Lower lobe of right lung (tissue), 2 donors: ENCODE data around the gene EIF2S1. TPM values are rescaled to one million over a fixed set of nuclear protein-coding genes. Genes with fewer than 3 reads are reported as not detected.

ENCODE experiments used
- ATAC-seq, 2 donors: fragments of 200-7000 bp; cut with Tn5 transposase; one replicate each; pipeline ENCODE4 v1.9.1; 2020 to 2022; ENCODE audit warnings: mild to moderate bottlenecking in 2 of 2, moderate library complexity in 2 of 2
- DNase-seq: peaks from one replicate; pipeline ENCODE4 v3.0.0-alpha.2; 2020
- H3K27ac ChIP-seq: fragments of 200-600 bp; one replicate; pipeline ENCODE4 v1.8.0; 2022
- H3K27me3 ChIP-seq: fragments of 200-600 bp; one replicate; pipeline ENCODE4 v1.8.0; 2022; ENCODE audit warnings: low read depth
- H3K36me3 ChIP-seq: fragments of 200-600 bp; one replicate; pipeline ENCODE4 v1.8.0; 2022; ENCODE audit warnings: mild to moderate bottlenecking
- H3K4me1 ChIP-seq: fragments of 200-600 bp; one replicate; pipeline ENCODE4 v1.8.0; 2022
- H3K4me3 ChIP-seq: fragments of 200-600 bp; one replicate; pipeline ENCODE4 v1.8.0; 2022; ENCODE audit warnings: mild to moderate bottlenecking
- H3K9me3 ChIP-seq: fragments of 200-600 bp; one replicate; pipeline ENCODE4 v1.8.0; 2022
- CTCF ChIP-seq: fragments of 200-600 bp; IDR thresholded peaks from one replicate; pipeline ENCODE4 v1.8.0; 2022; ENCODE audit warnings: antibody characterized with exemption, mild to moderate bottlenecking
- intact Hi-C: fragments of 100-400 bp; cut with DNase I; formaldehyde crosslinking; loops from one replicate; pipeline ENCODE4 v1.11.0; 2022
- total RNA-seq: library from RNA; stranded (reverse); fragmentation: NEBNext Ultra II Directional; extraction: Animal tissue kit (Norgen Biotek cat#: 25700); gene quantifications from one replicate; pipeline ENCODE4 v1.2.1, GENCODE V29; 2021
- donor health status: DM: no; HTN: yes; CAD: no; lungs with severe emphysema.

The EIF2S1 gene
- total RNA-seq, 1 donor from 2014 or later = 64.7 TPM

GRCh38 chr14:67425608-67426007, 65.5 kb downstream of the EIF2S1 start:
- ATAC-seq (no peak), DNase-seq (no peak)
- intact Hi-C loops = no loop called here
- Histone ChIP-seq H3K27me3 (peaks cover 15% of the 10 kb centered on the region), H3K4me3 (no peak overlapping the region), H3K9me3 (no peaks in the 10 kb centered on the region), H3K36me3 (no peaks in the 10 kb centered on the region), H3K27ac (no peak overlapping the region), H3K4me1 (no peaks in the 10 kb centered on the region)
- no peak for TF ChIP-seq CTCF

GRCh38 chr14:67426161-67426560, 66.0 kb downstream of the EIF2S1 start:
- peaks cover 15% of the 10 kb centered on the region for H3K27me3 ChIP-seq
- no peak overlapping the region for H3K27ac ChIP-seq
- H3K4me3 ChIP-seq = no peak overlapping the region
- no peak for TF ChIP-seq CTCF
- DNase-seq (no peak), ATAC-seq (no peak)
- no peaks in the 10 kb centered on the region for H3K36me3 ChIP-seq
- intact Hi-C loops = no loop called here
- no peaks in the 10 kb centered on the region for H3K4me1 ChIP-seq
- H3K9me3 ChIP-seq = no peaks in the 10 kb centered on the region

- Histone ChIP-seq H3K9me3 (no peaks in the 10 kb centered on the region), H3K27ac (no peak overlapping the region), H3K36me3 (no peaks in the 10 kb centered on the region), H3K4me3 (no peak overlapping the region), H3K27me3 (peaks cover 15% of the 10 kb centered on the region), H3K4me1 (no peaks in the 10 kb centered on the region)
- ATAC-seq (peak; percentile 87 to 91), DNase-seq (peak; percentile 73)
- intact Hi-C loops = no loop called here
- TF ChIP-seq CTCF = peak; percentile 78
These were observed 67.0 kb downstream of the EIF2S1 start for GRCh38 chr14:67426983-67427606.

- Histone ChIP-seq H3K27ac (no peak overlapping the region), H3K27me3 (peaks cover 15% of the 10 kb centered on the region), H3K9me3 (no peaks in the 10 kb centered on the region), H3K36me3 (no peaks in the 10 kb centered on the region), H3K4me3 (no peak overlapping the region), H3K4me1 (no peaks in the 10 kb centered on the region)
- intact Hi-C loops = no loop called here
- peak; percentile 29 to 48 for ATAC-seq
- DNase-seq = no peak
- no peak for TF ChIP-seq CTCF
These were observed 68.4 kb downstream of the EIF2S1 start for GRCh38 chr14:67428501-67429031.

GRCh38 chr14:67429510-67430205, 69.5 kb downstream of the EIF2S1 start:
- DNase-seq (no peak), ATAC-seq (no peak)
- intact Hi-C loops = no loop called here
- no peaks in the 10 kb centered on the region for H3K36me3 ChIP-seq
- H3K4me3 ChIP-seq = no peak overlapping the region
- no peak for TF ChIP-seq CTCF
- no peak overlapping the region for H3K27ac ChIP-seq
- no peaks in the 10 kb centered on the region for H3K9me3 ChIP-seq
- H3K4me1 ChIP-seq = no peaks in the 10 kb centered on the region
- H3K27me3 ChIP-seq = peaks cover 15% of the 10 kb centered on the region
